Neutrophil (primary cell): ENCODE measurements around the gene GFRAL.

ENCODE experiments used
- H3K27ac ChIP-seq: fragments of 200-600 bp; sonication (generic); 2 replicates; pipeline ENCODE4 v1.5.1; 2016; ENCODE audit warnings: mild to moderate bottlenecking, moderate library complexity
- H3K27me3 ChIP-seq: fragments of 200-600 bp; sonication (generic); 2 replicates; pipeline ENCODE4 v1.6.0; 2016; ENCODE audit warnings: mild to moderate bottlenecking
- H3K36me3 ChIP-seq: fragments of 200-600 bp; sonication (generic); 2 replicates; pipeline ENCODE4 v1.5.1; 2017
- H3K4me1 ChIP-seq, 2 experiments: fragments of 200-600 bp in 1 of 2; sonication (generic) in 1 of 2; 1 replicate in 1 of 2; 2 replicates in 1 of 2; pipeline versions ENCODE4 v1.5.1 to v1.6.1; 2013 to 2016; ENCODE audit warnings: low read depth in 1 of 2, low read length in 1 of 2, mild to moderate bottlenecking in 1 of 2, moderate library complexity in 1 of 2; ENCODE audit not compliant: control insufficient read depth in 1 of 2, insufficient read depth in 1 of 2
- H3K4me3 ChIP-seq, 2 experiments: fragments of 200-600 bp in 1 of 2; sonication (generic) in 1 of 2; 1 replicate in 1 of 2; 2 replicates in 1 of 2; pipeline ENCODE4 v1.5.1; 2013 to 2016; ENCODE audit warnings: low read depth in 1 of 2, low read length in 1 of 2, mild to moderate bottlenecking in 1 of 2, moderate library complexity in 1 of 2
- H3K9me3 ChIP-seq: fragments of 200-600 bp; sonication (generic); 2 replicates; pipeline ENCODE4 v1.5.1; 2016
- CTCF ChIP-seq: fragments of 200-600 bp; sonication (generic); IDR thresholded peaks from 2 replicates; pipeline ENCODE4 v1.5.1; 2016; ENCODE audit warnings: antibody characterized with exemption

Gene GFRAL

DNA sequence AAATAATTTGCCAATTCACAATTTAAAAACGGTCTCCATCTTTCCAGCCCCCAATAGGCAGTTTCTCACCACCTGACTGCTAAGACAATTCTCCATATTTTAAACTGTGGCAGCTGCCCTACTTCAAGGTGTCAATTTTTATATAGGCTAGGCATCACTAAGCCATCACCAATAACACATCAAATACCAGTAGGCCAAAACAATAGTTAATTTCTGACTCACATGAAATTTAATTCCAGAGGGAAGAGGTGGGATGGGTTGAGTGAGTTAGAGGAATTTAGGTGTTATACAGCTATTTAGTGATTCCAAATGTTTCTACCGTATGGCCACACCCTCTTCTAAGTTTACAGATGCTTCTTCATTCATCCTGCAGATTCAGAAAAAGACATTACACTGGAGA is 49.9 kb downstream of the GFRAL start:
- Histone ChIP-seq H3K27me3 (no peaks in the 10 kb centered on the region), H3K9me3 (no peaks in the 10 kb centered on the region), H3K36me3 (no peaks in the 10 kb centered on the region), H3K27ac (no peak overlapping the region), H3K4me1 (no peaks in the 10 kb centered on the region), H3K4me3 (no peak overlapping the region)
- TF ChIP-seq CTCF = no peak

GRCh38 chr6:55379471-55379870 is 52.2 kb downstream of the GFRAL start:
- Histone ChIP-seq H3K27ac (no peak overlapping the region), H3K4me3 (no peak overlapping the region), H3K36me3 (no peaks in the 10 kb centered on the region), H3K9me3 (no peaks in the 10 kb centered on the region), H3K4me1 (no peaks in the 10 kb centered on the region), H3K27me3 (no peaks in the 10 kb centered on the region)
- TF ChIP-seq CTCF = no peak

DNA sequence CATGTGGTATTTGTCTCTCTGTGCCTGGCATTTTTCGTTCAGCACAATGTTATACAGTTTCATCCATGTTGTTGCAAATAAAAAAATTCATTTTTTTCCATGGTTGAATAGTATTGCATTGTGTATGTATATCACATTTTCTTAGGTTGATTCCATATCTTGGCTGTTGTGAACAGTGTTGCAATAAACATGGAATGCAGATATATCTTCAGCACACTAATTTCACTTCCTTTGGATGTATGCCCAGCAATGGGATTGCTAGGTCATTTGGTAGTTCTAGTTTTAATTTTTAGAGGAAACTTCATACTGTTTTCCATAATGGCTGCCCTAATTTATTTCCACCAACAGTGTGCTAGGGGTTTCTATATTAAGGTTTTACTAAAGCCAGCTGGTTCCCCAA is 52.6 kb downstream of the GFRAL start:
- no peaks in the 10 kb centered on the region for H3K4me1 ChIP-seq
- no peak for TF ChIP-seq CTCF
- no peaks in the 10 kb centered on the region for H3K27me3 ChIP-seq
- no peak overlapping the region for H3K27ac ChIP-seq
- H3K4me3 ChIP-seq = no peak overlapping the region
- no peaks in the 10 kb centered on the region for H3K9me3 ChIP-seq
- no peaks in the 10 kb centered on the region for H3K36me3 ChIP-seq

DNA sequence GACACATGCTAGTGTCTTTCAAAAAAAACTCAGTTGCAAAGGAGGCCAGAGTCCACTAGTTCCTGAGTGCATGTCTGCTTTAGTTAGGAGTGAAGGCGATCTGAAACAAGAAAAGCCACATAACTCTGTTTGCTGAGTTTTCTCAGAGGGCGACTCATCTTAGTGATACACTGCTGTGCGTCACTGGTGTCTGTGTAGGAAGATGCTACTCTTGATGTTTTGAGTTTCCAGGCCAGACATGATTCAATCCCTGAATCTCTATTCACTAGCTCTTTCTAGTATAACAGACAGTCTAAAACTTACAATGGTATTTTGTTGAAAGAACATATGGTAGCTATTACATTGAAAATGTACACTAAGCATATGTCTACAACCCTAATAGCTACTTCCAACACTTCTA is 60.9 kb downstream of the GFRAL start:
- Histone ChIP-seq H3K36me3 (no peaks in the 10 kb centered on the region), H3K4me3 (no peak overlapping the region), H3K27ac (no peak overlapping the region), H3K27me3 (no peaks in the 10 kb centered on the region), H3K4me1 (no peaks in the 10 kb centered on the region), H3K9me3 (no peaks in the 10 kb centered on the region)
- TF ChIP-seq CTCF = no peak

GRCh38 chr6:55395871-55396270 is 68.6 kb downstream of the GFRAL start:
- Histone ChIP-seq H3K9me3 (no peaks in the 10 kb centered on the region), H3K4me3 (no peak overlapping the region), H3K4me1 (no peaks in the 10 kb centered on the region), H3K27ac (no peak overlapping the region), H3K36me3 (no peaks in the 10 kb centered on the region), H3K27me3 (no peaks in the 10 kb centered on the region)
- no peak for TF ChIP-seq CTCF

DNA sequence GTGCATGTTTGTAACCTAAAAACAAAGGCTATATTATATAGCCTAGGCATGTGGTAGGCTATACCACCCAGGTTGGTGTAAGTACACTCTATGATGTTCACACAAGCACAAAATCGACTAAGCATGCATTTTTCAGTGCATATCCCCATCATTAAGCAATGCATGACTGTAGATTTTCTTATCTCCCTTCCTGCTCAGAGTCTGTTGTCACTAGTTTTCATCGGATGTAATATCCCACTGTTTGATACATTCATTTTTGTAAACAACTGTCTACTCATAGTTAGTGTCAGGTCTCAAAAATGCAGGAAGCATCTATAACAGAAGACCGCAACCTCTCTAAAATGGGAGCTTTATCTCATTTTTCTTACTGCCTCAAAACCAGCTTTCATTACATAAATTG is 70.7 kb downstream of the GFRAL start:
- no peak for TF ChIP-seq CTCF
- Histone ChIP-seq H3K9me3 (no peaks in the 10 kb centered on the region), H3K36me3 (no peaks in the 10 kb centered on the region), H3K27ac (no peak overlapping the region), H3K27me3 (no peaks in the 10 kb centered on the region), H3K4me1 (no peaks in the 10 kb centered on the region), H3K4me3 (no peak overlapping the region)
